Transverse colon (tissue), 4 donors: Measurements from ENCODE around the gene NOC4L. TPM values are rescaled to one million over a fixed set of nuclear protein-coding genes. Genes with fewer than 3 reads are reported as not detected.

Experiments
- DNase-seq: peaks from one replicate; pipeline ENCODE4 v3.0.0-alpha.2; 2019
- H3K27ac ChIP-seq, 4 donors: fragments of 200-600 bp; sonication (generic); 2 replicates each; pipeline ENCODE4 v1.5.1; 2016 to 2018; ENCODE audit warnings: inconsistent platforms in 4 of 4
- H3K27me3 ChIP-seq: fragments of 200-600 bp; sonication (generic); 2 replicates; pipeline ENCODE4 v1.5.1; 2017; ENCODE audit warnings: inconsistent platforms
- H3K36me3 ChIP-seq, 4 donors: fragments of 200-600 bp; sonication (generic); 2 replicates each; pipeline ENCODE4 v1.5.1; 2017 to 2019; ENCODE audit warnings: inconsistent platforms in 4 of 4
- H3K4me1 ChIP-seq, 4 donors: fragments of 200-600 bp; sonication (generic); 2 replicates each; pipeline ENCODE4 v1.5.1; 2017 to 2020; ENCODE audit warnings: inconsistent platforms in 4 of 4
- H3K4me3 ChIP-seq, 4 donors: fragments of 200-600 bp; sonication (generic); 1 replicate in 1 of 4; 2 replicates in 3 of 4; pipeline versions ENCODE4 v1.5.1 to v1.6.1; 2017 to 2019; ENCODE audit warnings: inconsistent platforms in 4 of 4
- H3K9me3 ChIP-seq, 2 donors: fragments of 200-600 bp; sonication (generic); 2 replicates each; pipeline ENCODE4 v1.5.1; 2017 to 2019; ENCODE audit warnings: inconsistent platforms in 2 of 2
- EP300 ChIP-seq: sonication (generic); formaldehyde crosslinking; IDR thresholded peaks from one replicate; pipeline ENCODE4 v1.6.1; 2017; ENCODE audit warnings: antibody characterized with exemption, low read depth
- POLR2A ChIP-seq: fragments of 450-650 bp; IDR thresholded peaks from one replicate; pipeline ENCODE4 v1.6.1; 2016; ENCODE audit warnings: antibody characterized with exemption, mild to moderate bottlenecking, moderate library complexity
- POLR2AphosphoS5 ChIP-seq, 3 donors: sonication (generic); formaldehyde crosslinking; IDR thresholded peaks; one replicate each; pipeline ENCODE4 v1.6.1; 2016; ENCODE audit warnings: antibody characterized with exemption in 3 of 3
- WGBS, 2 donors: methylation state at CpG; one replicate each; pipeline ENCODE4 v1.1.5; 2018; ENCODE audit warnings: low coverage in 1 of 2; 5-methylcytosine and 5-hydroxymethylcytosine counted together
- in situ Hi-C, 4 donors: fragments of 200-750 bp; cut with MboI; loops; one replicate each; pipeline versions ENCODE4 v1.15.0 to v1.15.1; 2017; ENCODE audit warnings: low sequenced_read_pairs in 3 of 4, low pct_ligation_motif_present in 1 of 4, low pct_unique_long_range_greater_than_20kb in 1 of 4
- intact Hi-C: fragments of 100-400 bp; cut with DNase I; formaldehyde crosslinking; loops from one replicate; pipeline ENCODE4 v1.15.1; 2023; ENCODE audit warnings: low total_unique reads
- total RNA-seq, 4 donors: library from RNA; depleted of rRNA; stranded (reverse); fragments of >200 nt; gene quantifications; one replicate each; pipeline ENCODE4 v1.1.0, GENCODE V29; 2016
- TF ChIP-seq, protein P1 (sequence below), 5 experiments: fragments of 200-600 bp in 3 of 5; fragments of 450-650 bp in 2 of 5; sonication (generic) in 3 of 5; IDR thresholded peaks; 1 replicate in 2 of 5; 2 replicates in 3 of 5; pipeline ENCODE4 v1.5.1; 2016 to 2017; ENCODE audit warnings: antibody characterized with exemption in 5 of 5, inconsistent platforms in 3 of 5, mild to moderate bottlenecking in 2 of 5, moderate library complexity in 1 of 5

Gene NOC4L
- total RNA-seq, 4 donors from 2014 or later: 5.2 to 12.6 (median 9.9) TPM

DNA sequence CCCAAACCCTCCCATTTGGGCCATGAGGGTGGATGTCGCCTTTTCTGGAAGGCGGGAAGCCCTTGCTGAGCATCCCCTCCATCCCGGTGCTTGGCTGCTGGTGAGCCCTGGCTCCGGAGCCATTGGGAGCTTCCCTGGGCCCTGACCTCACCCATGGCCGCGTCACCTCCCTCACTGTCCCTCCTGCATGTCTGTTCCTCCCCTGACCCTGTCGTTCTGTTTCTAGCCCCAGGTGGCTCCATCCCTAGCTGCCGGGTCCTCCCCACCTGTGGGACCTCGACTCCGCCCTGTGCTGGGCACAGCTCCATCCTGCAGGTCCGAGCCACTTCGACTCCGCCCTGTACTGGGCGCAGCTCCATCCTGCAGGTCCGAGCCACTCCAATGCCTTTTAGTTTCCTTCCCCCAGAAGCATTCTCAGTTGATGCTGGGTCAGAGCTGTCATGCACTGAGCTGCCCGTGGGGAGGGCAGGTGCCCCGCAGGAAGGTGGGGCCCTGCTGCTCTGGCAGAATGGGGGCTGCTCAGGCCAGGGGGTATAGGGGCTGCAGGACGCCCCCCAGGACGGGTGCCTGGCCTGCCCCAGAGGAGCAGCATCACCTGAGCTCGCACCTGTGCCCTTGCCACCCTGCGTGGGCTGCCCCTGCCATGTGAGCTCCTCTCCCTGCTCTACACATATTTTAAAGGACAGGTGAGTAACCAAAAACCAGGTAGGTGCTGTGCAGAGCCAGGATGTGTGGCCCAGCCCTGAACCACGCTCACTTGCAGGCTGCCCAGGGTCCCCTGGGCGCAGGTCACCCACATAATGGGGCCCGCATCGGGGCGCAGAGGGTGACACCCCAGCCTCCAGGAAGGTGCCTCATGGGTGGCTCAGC lies 19.0 kb downstream of the NOC4L start:
- in situ Hi-C loops: no loop called here

DNA sequence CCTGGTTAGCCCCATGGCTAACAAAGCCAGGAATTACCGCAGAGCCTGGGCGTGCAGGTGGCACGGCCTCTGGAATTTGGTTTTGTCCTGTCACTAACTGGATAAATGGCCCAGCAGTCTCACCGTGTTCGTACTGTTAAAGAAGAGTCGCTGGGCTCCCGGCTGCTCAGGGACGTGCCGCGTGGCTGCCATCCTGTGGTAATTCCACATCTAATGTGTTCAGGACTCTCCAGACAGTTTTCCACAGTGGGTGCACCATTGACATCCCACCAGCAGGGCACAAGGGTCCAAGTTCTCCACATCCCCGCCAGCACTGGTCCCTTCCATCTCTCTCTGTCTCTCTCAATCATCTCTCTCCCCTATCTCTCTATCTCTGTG lies 19.6 kb downstream of the NOC4L start:
- H3K4me1 ChIP-seq: peaks cover 0 to 8% (median 4%) of the 10 kb centered on the region in 4 donors
- no peaks in the 10 kb centered on the region for H3K9me3 ChIP-seq
- in situ Hi-C loops: no loop called here
- DNase-seq: no peak
- H3K4me3 ChIP-seq: no peak overlapping the region
- intact Hi-C loops: loop anchor here (5.0 kb wide), 1 partner anchor 897 kb away; no protein-coding TSS in a partner anchor
- WGBS, 2 donors: 65 to 67% methylated on average over 1 to 11 of the region's 11 CpGs
- H3K36me3 ChIP-seq: no peaks in the 10 kb centered on the region
- no peak overlapping the region for H3K27ac ChIP-seq
- H3K27me3 ChIP-seq: peaks cover 7% of the 10 kb centered on the region
- TF ChIP-seq EP300: no peak
- TF ChIP-seq, protein P1, sequence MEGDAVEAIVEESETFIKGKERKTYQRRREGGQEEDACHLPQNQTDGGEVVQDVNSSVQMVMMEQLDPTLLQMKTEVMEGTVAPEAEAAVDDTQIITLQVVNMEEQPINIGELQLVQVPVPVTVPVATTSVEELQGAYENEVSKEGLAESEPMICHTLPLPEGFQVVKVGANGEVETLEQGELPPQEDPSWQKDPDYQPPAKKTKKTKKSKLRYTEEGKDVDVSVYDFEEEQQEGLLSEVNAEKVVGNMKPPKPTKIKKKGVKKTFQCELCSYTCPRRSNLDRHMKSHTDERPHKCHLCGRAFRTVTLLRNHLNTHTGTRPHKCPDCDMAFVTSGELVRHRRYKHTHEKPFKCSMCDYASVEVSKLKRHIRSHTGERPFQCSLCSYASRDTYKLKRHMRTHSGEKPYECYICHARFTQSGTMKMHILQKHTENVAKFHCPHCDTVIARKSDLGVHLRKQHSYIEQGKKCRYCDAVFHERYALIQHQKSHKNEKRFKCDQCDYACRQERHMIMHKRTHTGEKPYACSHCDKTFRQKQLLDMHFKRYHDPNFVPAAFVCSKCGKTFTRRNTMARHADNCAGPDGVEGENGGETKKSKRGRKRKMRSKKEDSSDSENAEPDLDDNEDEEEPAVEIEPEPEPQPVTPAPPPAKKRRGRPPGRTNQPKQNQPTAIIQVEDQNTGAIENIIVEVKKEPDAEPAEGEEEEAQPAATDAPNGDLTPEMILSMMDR (IDR thresholded peaks at IDR 0.05): peak in 1 of 5 experiments; percentile 6

More for the DNA sequence above, 19.0 kb downstream of the NOC4L start:
- intact Hi-C loops: loop anchor here (5.0 kb wide), 1 partner anchor 896 kb away; no protein-coding TSS in a partner anchor
- TF ChIP-seq, protein P1 (IDR thresholded peaks at IDR 0.05): no peak
- TF ChIP-seq POLR2A (no peak), POLR2AphosphoS5 (IDR thresholded peaks at IDR 0.05) (no peak)
- WGBS, 2 donors: 46% methylated on average over 26 of the region's 26 CpGs; no CpG with 5 or more reads in 1 of the 2 donors
- DNase-seq: no peak
- Histone ChIP-seq H3K36me3 (no peaks in the 10 kb centered on the region), H3K27ac (no peak overlapping the region), H3K4me3 (no peak overlapping the region), H3K4me1 (peaks cover 0 to 8% (median 4%) of the 10 kb centered on the region in 4 donors), H3K9me3 (no peaks in the 10 kb centered on the region), H3K27me3 (peaks cover 7% of the 10 kb centered on the region)

DNA sequence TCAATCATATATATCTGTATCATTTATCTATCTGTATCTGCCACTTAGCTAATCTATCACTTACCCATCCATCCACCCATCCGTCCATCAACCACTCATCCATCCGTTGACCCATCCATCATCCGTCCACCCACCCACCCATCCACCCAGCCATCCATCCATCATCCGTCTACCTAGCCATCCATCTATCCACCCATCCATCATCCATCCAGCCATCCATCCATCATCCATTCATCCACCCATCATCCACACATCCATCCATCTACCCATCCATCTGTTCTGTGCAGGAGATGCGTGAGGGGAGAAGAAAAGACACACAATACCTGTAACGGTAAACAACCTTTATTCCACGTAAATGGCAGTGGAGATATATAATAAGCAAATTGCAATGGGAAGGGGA lies 20.2 kb downstream of the NOC4L start:
- no peaks in the 10 kb centered on the region for H3K9me3 ChIP-seq
- intact Hi-C loops: loop anchor here (5.0 kb wide), 1 partner anchor 897 kb away; no protein-coding TSS in a partner anchor
- no peak overlapping the region for H3K27ac ChIP-seq
- H3K36me3 ChIP-seq: no peaks in the 10 kb centered on the region
- H3K4me3 ChIP-seq: no peak overlapping the region
- DNase-seq: no peak
- in situ Hi-C loops: no loop called here
- H3K4me1 ChIP-seq: peaks cover 0 to 8% (median 4%) of the 10 kb centered on the region in 4 donors
- WGBS, 2 donors: 75 to 82% methylated on average over 7 of the region's 7 CpGs
- TF ChIP-seq, protein P1 (IDR thresholded peaks at IDR 0.05): no peak
- TF ChIP-seq EP300: no peak
- TF ChIP-seq POLR2A: no peak
- no peak for TF ChIP-seq POLR2AphosphoS5 (IDR thresholded peaks at IDR 0.05)
- peaks cover 7% of the 10 kb centered on the region for H3K27me3 ChIP-seq

DNA sequence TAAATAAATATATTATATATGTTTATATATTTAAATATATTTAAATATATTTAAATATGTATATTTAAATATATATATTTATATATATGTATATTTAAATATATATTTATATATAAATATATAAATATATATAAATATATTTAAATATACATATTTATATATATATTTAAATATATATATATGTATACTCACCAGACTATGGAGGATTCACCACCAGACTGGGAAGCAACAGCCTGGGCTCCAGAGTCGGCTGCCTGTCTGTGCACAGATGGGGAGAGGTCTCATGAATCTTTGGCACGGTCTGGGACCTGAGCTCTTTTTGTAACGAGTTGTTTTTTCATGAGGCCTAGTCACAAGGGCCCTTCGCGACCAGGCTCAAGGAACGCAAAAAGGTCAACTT lies 21.3 kb downstream of the NOC4L start:
- in situ Hi-C loops: no loop called here

More for the DNA sequence above, 21.3 kb downstream of the NOC4L start:
- Histone ChIP-seq H3K4me1 (peaks cover 0 to 8% (median 4%) of the 10 kb centered on the region in 4 donors), H3K27me3 (peaks cover 7% of the 10 kb centered on the region), H3K27ac (no peak overlapping the region), H3K4me3 (no peak overlapping the region), H3K9me3 (no peaks in the 10 kb centered on the region), H3K36me3 (no peaks in the 10 kb centered on the region)
- no peak for DNase-seq
- TF ChIP-seq POLR2A: no peak
- TF ChIP-seq, protein P1 (IDR thresholded peaks at IDR 0.05): no peak
- TF ChIP-seq POLR2AphosphoS5 (IDR thresholded peaks at IDR 0.05): no peak
- no peak for TF ChIP-seq EP300
- WGBS, 2 donors: 91 to 95% methylated on average over 6 of the region's 6 CpGs
- intact Hi-C loops: no loop called here
